Endothelial cell of umbilical vein (primary cell): Measurements from ENCODE around the gene MAPK4. TPM values are rescaled to one million over a fixed set of nuclear protein-coding genes. Genes with fewer than 3 reads are reported as not detected.

Experiments used
- BruUV-seq: library from RNA; stranded (reverse); fragments of 400-500 nt; replicated peaks from 2 replicates; lab custom pipeline; 2021; lab: Mats Ljungman, UMichigan
- CTCF ChIA-PET: fragments of 300-600, 350-600 bp; sonication (Branson Sonifier 250); formaldehyde crosslinking; loops from one replicate; lab custom pipeline; 2021; ENCODE audit warnings: antibody characterized with exemption, inconsistent platforms; lab: Charles Lee
- POLR2A ChIA-PET: fragments of 300-600, 350-600 bp; sonication (Branson Sonifier 250); formaldehyde crosslinking; loops from one replicate; lab custom pipeline; 2021; ENCODE audit warnings: antibody characterized with exemption, inconsistent platforms; lab: Charles Lee
- DNase-seq: peaks from one replicate; pipeline ENCODE4 v3.0.0-alpha.2; 2011; ENCODE audit warnings: low read depth, low spot score
- FAIRE-seq: peaks from 2 replicates; lab custom pipeline; 2011; peaks lifted over from hg19 to GRCh38; lab: Jason Lieb, UNC
- H2AFZ ChIP-seq: 2 replicates; pipeline ENCODE4 v1.6.0; 2012; ENCODE audit warnings: low read depth, low read length, control low read depth, inconsistent platforms
- H3K27ac ChIP-seq: 2 replicates; pipeline ENCODE4 v1.5.1; 2011; ENCODE audit warnings: low read depth, mild to moderate bottlenecking, control low read depth, low read length, moderate library complexity; ENCODE audit not compliant: insufficient read depth
- H3K27me3 ChIP-seq, 2 experiments: 2 replicates each; pipeline versions ENCODE4 v1.6.0 to v1.6.1; 2011; ENCODE audit warnings: low read length in 2 of 2, mixed read lengths in 1 of 2; ENCODE audit not compliant: control insufficient read depth in 2 of 2, insufficient read depth in 2 of 2
- H3K36me3 ChIP-seq, 2 experiments: 2 replicates in 1 of 2; 3 replicates in 1 of 2; pipeline ENCODE4 v1.5.1; 2011; ENCODE audit warnings: low read length in 2 of 2, mild to moderate bottlenecking in 1 of 2, moderate library complexity in 1 of 2; ENCODE audit not compliant: control insufficient read depth in 2 of 2, insufficient read depth in 2 of 2; ENCODE audit errors: extremely low read depth in 1 of 2
- H3K4me1 ChIP-seq: 3 replicates; pipeline ENCODE4 v1.5.1; 2011; ENCODE audit warnings: mild to moderate bottlenecking, low read length; ENCODE audit not compliant: control insufficient read depth, insufficient read depth; ENCODE audit errors: extremely low read depth
- H3K4me2 ChIP-seq: 2 replicates; pipeline ENCODE4 v1.6.1; 2011; ENCODE audit warnings: low read length, control low read depth, mixed read lengths; ENCODE audit not compliant: insufficient read depth
- H3K4me3 ChIP-seq, 3 experiments: fragments of 200-600 bp in 1 of 3; sonication (generic), shearing (Covaris generic) in 1 of 3; replicated peaks in 1 of 3; 2 replicates each; pipeline ENCODE4 v1.5.1; 2011 to 2016; ENCODE audit warnings: control low read depth in 3 of 3, low read length in 3 of 3, mild to moderate bottlenecking in 2 of 3, inconsistent platforms in 1 of 3, low read depth in 1 of 3, moderate library complexity in 1 of 3; ENCODE audit not compliant: insufficient read depth in 1 of 3
- H3K79me2 ChIP-seq: 2 replicates; pipeline ENCODE4 v1.6.0; 2012; ENCODE audit warnings: low read length, inconsistent platforms; ENCODE audit not compliant: control insufficient read depth, insufficient read depth
- H3K9ac ChIP-seq: replicated peaks from 2 replicates; pipeline ENCODE3; 2011; ENCODE audit warnings: low read length, control low read depth; ENCODE audit not compliant: insufficient read depth; ENCODE audit errors: extremely low read depth
- H3K9me1 ChIP-seq: replicated peaks from 3 replicates; pipeline ENCODE4 v1.6.0; 2011; ENCODE audit warnings: mild to moderate bottlenecking, low read length; ENCODE audit not compliant: control insufficient read depth, insufficient read depth; ENCODE audit errors: extremely low read depth
- H3K9me3 ChIP-seq: replicated peaks from 2 replicates; pipeline ENCODE4 v1.5.1; 2012; ENCODE audit warnings: low read length, inconsistent platforms; ENCODE audit not compliant: control insufficient read depth, insufficient read depth
- H4K20me1 ChIP-seq: replicated peaks from 2 replicates; pipeline ENCODE3; 2011; ENCODE audit warnings: mild to moderate bottlenecking, low read length; ENCODE audit not compliant: control insufficient read depth, insufficient read depth; ENCODE audit errors: extremely low read depth
- EZH2 ChIP-seq: IDR thresholded peaks from 2 replicates; pipeline ENCODE4 v1.6.1; 2012; ENCODE audit warnings: borderline replicate concordance, low read depth, mild to moderate bottlenecking, moderate library complexity, low read length, inconsistent platforms; ENCODE audit not compliant: severe bottlenecking
- FOS ChIP-seq: IDR thresholded peaks from 2 replicates; pipeline ENCODE4 v1.6.1; 2011; ENCODE audit warnings: mild to moderate bottlenecking, low read length, moderate library complexity, borderline replicate concordance; ENCODE audit not compliant: insufficient read depth
- GATA2 ChIP-seq: IDR thresholded peaks from 2 replicates; pipeline ENCODE4 v1.7.0; 2011; ENCODE audit warnings: low read depth, mild to moderate bottlenecking, moderate library complexity, mixed read lengths, low read length; ENCODE audit not compliant: insufficient read length, insufficient read depth
- JUN ChIP-seq: IDR thresholded peaks from 2 replicates; pipeline ENCODE4 v1.6.1; 2011; ENCODE audit warnings: borderline replicate concordance, low read depth; ENCODE audit not compliant: insufficient read length, insufficient read depth
- MYC ChIP-seq: IDR thresholded peaks from one replicate; pipeline ENCODE4 v1.6.1; 2011; ENCODE audit warnings: mild to moderate bottlenecking, low read depth, low read length
- POLR2A ChIP-seq: IDR thresholded peaks from 2 replicates; pipeline ENCODE4 v1.6.1; 2012; ENCODE audit warnings: low read depth, mild to moderate bottlenecking, control low read depth, low read length
- POLR2AphosphoS5 ChIP-seq: IDR thresholded peaks from 2 replicates; pipeline ENCODE4 v1.6.1; 2012; ENCODE audit warnings: low read depth, mild to moderate bottlenecking, control low read depth, low read length, moderate library complexity; ENCODE audit not compliant: insufficient read depth
- dilution Hi-C: fragments of 300-500 bp; cut with MboI; formaldehyde crosslinking; loops from one replicate; pipeline ENCODE4 v1.15.0; 2019; ENCODE audit warnings: low sequenced_read_pairs; ENCODE audit not compliant: extremely low pct_ligation_motif_present
- intact Hi-C: fragments of 100-400 bp; cut with micrococcal nuclease; formaldehyde crosslinking; loops from one replicate; pipeline ENCODE4 v1.10.0; 2022
- polyA plus RNA-seq, 4 experiments: library from polyadenylated mRNA; depleted of rRNA in 3 of 4; stranded (reverse) in 3 of 4; unstranded in 1 of 4; fragments of >200 nt; gene quantifications; 2 replicates each; pipeline versions ENCODE4 v1.2.1 to v1.2.3, GENCODE V29; 2011 to 2012; ENCODE audit warnings: missing spikeins in 1 of 4
- total RNA-seq: library from RNA; stranded (reverse); gene quantifications from 2 replicates; pipeline ENCODE4 v1.2.3, GENCODE V29; 2021
- TF ChIP-seq, protein P1 (sequence below): IDR thresholded peaks from 2 replicates; pipeline ENCODE4 v1.6.1; 2011; ENCODE audit not compliant: insufficient read depth, insufficient read length
- TF ChIP-seq, protein P2 (sequence below), 2 donors: IDR thresholded peaks; 1 replicate in 1 of 2; 2 replicates in 1 of 2; pipeline ENCODE4 v1.5.1; 2011; ENCODE audit warnings: low read length in 2 of 2, mild to moderate bottlenecking in 2 of 2, moderate library complexity in 2 of 2, control low read depth in 1 of 2, inconsistent platforms in 1 of 2, low read depth in 1 of 2; ENCODE audit not compliant: insufficient read depth in 1 of 2; ENCODE audit errors: extremely low read depth in 1 of 2

The MAPK4 gene
- total and polyA plus RNA-seq, 2 donors (not counting 3 experiments of a cell fraction or from before 2014, with no cell fraction given): not detected

DNA sequence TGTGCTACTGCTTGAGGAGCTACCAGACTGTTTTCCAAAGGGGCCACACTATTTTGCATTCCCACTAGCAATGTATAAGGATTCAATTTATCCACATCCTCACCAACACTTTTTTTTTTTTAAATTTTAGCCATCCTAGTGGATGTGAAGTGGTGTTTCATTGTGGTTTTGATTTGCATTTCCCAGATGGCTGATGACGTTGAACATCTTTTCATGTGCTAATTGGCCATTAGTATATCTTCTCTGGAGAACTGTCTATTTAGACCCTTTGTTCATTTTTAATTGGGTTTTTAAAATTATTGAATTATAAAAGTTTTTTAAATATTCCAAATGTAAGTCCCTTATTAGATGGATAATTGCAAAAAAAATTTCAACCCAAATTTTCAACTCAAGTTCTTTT lies 121.1 kb downstream of the MAPK4 start:
- no peak overlapping the region for H3K4me3 ChIP-seq
- intact Hi-C loops: no loop called here
- H3K4me2 ChIP-seq: no peak overlapping the region
- no peaks in the 10 kb centered on the region for H3K36me3 ChIP-seq
- no peaks in the 10 kb centered on the region for H3K9me3 ChIP-seq
- ChIA-PET POLR2A (no interaction called here), CTCF (no interaction called here)
- DNase-seq: no peak
- H3K27ac ChIP-seq: no peak overlapping the region
- FAIRE-seq: no peak
- TF ChIP-seq EZH2: no peak
- no peak for TF ChIP-seq GATA2
- no peak for TF ChIP-seq JUN
- no peak for TF ChIP-seq FOS
- no peak for TF ChIP-seq MYC
- TF ChIP-seq, protein P1, sequence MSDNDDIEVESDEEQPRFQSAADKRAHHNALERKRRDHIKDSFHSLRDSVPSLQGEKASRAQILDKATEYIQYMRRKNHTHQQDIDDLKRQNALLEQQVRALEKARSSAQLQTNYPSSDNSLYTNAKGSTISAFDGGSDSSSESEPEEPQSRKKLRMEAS: no peak
- TF ChIP-seq, protein P2, sequence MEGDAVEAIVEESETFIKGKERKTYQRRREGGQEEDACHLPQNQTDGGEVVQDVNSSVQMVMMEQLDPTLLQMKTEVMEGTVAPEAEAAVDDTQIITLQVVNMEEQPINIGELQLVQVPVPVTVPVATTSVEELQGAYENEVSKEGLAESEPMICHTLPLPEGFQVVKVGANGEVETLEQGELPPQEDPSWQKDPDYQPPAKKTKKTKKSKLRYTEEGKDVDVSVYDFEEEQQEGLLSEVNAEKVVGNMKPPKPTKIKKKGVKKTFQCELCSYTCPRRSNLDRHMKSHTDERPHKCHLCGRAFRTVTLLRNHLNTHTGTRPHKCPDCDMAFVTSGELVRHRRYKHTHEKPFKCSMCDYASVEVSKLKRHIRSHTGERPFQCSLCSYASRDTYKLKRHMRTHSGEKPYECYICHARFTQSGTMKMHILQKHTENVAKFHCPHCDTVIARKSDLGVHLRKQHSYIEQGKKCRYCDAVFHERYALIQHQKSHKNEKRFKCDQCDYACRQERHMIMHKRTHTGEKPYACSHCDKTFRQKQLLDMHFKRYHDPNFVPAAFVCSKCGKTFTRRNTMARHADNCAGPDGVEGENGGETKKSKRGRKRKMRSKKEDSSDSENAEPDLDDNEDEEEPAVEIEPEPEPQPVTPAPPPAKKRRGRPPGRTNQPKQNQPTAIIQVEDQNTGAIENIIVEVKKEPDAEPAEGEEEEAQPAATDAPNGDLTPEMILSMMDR (IDR thresholded peaks at IDR 0.05; ENCODE audit: extremely low read depth in 1 of 2, insufficient read depth in 1 of 2, low read depth in 1 of 2, low read length in 2 of 2): no peak
- no peak for TF ChIP-seq POLR2A
- TF ChIP-seq POLR2AphosphoS5: no peak
- no peaks in the 10 kb centered on the region for H4K20me1 ChIP-seq
- no peaks in the 10 kb centered on the region for H3K4me1 ChIP-seq
- dilution Hi-C loops: no loop called here
- no TSS peak for BruUV-seq
- no peaks in the 10 kb centered on the region for H3K9me1 ChIP-seq
- no peaks in the 10 kb centered on the region for H3K79me2 ChIP-seq
- H3K27me3 ChIP-seq: no peaks in the 10 kb centered on the region
- no peak overlapping the region for H2AFZ ChIP-seq
- no peak overlapping the region for H3K9ac ChIP-seq
